Measurements from ENCODE around the gene KRTAP1-4.

KRTAP1-4 gene

GRCh38 chr17:41054025-41054424 is 24.0 kb upstream of the KRTAP1-4 start:
- Histone ChIP-seq H3K9me2 (ENCODE audit: low read depth, low read length) (no peaks in the 10 kb centered on the region), H3K27me3 (ENCODE audit: insufficient read depth, low read length) (0 out of 2 replicates have a peak, but pooled peaks cover 3% of the 10 kb centered on the region), H3K9ac (ENCODE audit: low read length) (no peak overlapping the region), H3K79me2 (ENCODE audit: insufficient read depth, low read length) (no peaks in the 10 kb centered on the region), H3K4me1 (ENCODE audit: insufficient read depth, low read length, severe bottlenecking) (no peaks in the 10 kb centered on the region), H4K20me1 (ENCODE audit: insufficient read depth, low read length) (no peaks in the 10 kb centered on the region), H2AFZ (ENCODE audit: low read length) (no peak overlapping the region), H3K4me3 (ENCODE audit: low read depth, low read length, poor library complexity, severe bottlenecking) (no peak overlapping the region), H3K9me3 (ENCODE audit: low read length) (0 out of 2 replicates have a peak, but pooled peaks cover 2% of the 10 kb centered on the region), H3F3A (ENCODE audit: insufficient read depth, low read length) (no peaks in the 10 kb centered on the region), H3K4me2 (ENCODE audit: low read length) (no peak overlapping the region), H3K27ac (ENCODE audit: low read depth, low read length, poor library complexity, severe bottlenecking) (no peak overlapping the region), H3K36me3 (ENCODE audit: insufficient read depth, low read length) (no peaks in the 10 kb centered on the region)
- TF ChIP-seq EZH2 (IDR thresholded peaks at IDR 0.05; ENCODE audit: borderline replicate concordance, low read length) (no peak), CTCF (IDR thresholded peaks at IDR 0.05; ENCODE audit: low read length) (no peak)

GRCh38 chr17:41052566-41052965 is 22.6 kb upstream of the KRTAP1-4 start:
- TF ChIP-seq EZH2 (IDR thresholded peaks at IDR 0.05; ENCODE audit: borderline replicate concordance, low read length) (no peak), CTCF (IDR thresholded peaks at IDR 0.05; ENCODE audit: low read length) (no peak)
- Histone ChIP-seq H3K79me2 (ENCODE audit: insufficient read depth, low read length) (no peaks in the 10 kb centered on the region), H3K4me3 (ENCODE audit: low read depth, low read length, poor library complexity, severe bottlenecking) (no peak overlapping the region), H3K4me1 (ENCODE audit: insufficient read depth, low read length, severe bottlenecking) (no peaks in the 10 kb centered on the region), H3K36me3 (ENCODE audit: insufficient read depth, low read length) (no peaks in the 10 kb centered on the region), H4K20me1 (ENCODE audit: insufficient read depth, low read length) (no peaks in the 10 kb centered on the region), H2AFZ (ENCODE audit: low read length) (no peak overlapping the region), H3K9ac (ENCODE audit: low read length) (no peak overlapping the region), H3K27me3 (ENCODE audit: insufficient read depth, low read length) (0 out of 2 replicates have a peak, but pooled peaks cover 3% of the 10 kb centered on the region), H3K27ac (ENCODE audit: low read depth, low read length, poor library complexity, severe bottlenecking) (no peak overlapping the region), H3F3A (ENCODE audit: insufficient read depth, low read length) (no peaks in the 10 kb centered on the region), H3K4me2 (ENCODE audit: low read length) (no peak overlapping the region), H3K9me3 (ENCODE audit: low read length) (0 out of 2 replicates have a peak, but pooled peaks cover 2% of the 10 kb centered on the region), H3K9me2 (ENCODE audit: low read depth, low read length) (no peaks in the 10 kb centered on the region)

- no peak overlapping the region for H3K9ac ChIP-seq (ENCODE audit: low read length)
- H3K36me3 ChIP-seq (ENCODE audit: insufficient read depth, low read length) = no peaks in the 10 kb centered on the region
- H3K27ac ChIP-seq (ENCODE audit: low read depth, low read length, poor library complexity, severe bottlenecking) = no peak overlapping the region
- no peaks in the 10 kb centered on the region for H3K4me1 ChIP-seq (ENCODE audit: insufficient read depth, low read length, severe bottlenecking)
- H3K4me2 ChIP-seq (ENCODE audit: low read length) = no peak overlapping the region
- no peak overlapping the region for H3K4me3 ChIP-seq (ENCODE audit: low read depth, low read length, poor library complexity, severe bottlenecking)
- H3K79me2 ChIP-seq (ENCODE audit: insufficient read depth, low read length) = no peaks in the 10 kb centered on the region
- TF ChIP-seq CTCF (IDR thresholded peaks at IDR 0.05; ENCODE audit: low read length) (no peak), EZH2 (IDR thresholded peaks at IDR 0.05; ENCODE audit: borderline replicate concordance, low read length) (no peak)
- H4K20me1 ChIP-seq (ENCODE audit: insufficient read depth, low read length) = no peaks in the 10 kb centered on the region
- no peaks in the 10 kb centered on the region for H3K27me3 ChIP-seq (ENCODE audit: insufficient read depth, low read length)
- no peak overlapping the region for H2AFZ ChIP-seq (ENCODE audit: low read length)
- H3K9me3 ChIP-seq (ENCODE audit: low read length) = 0 out of 2 replicates have a peak, but pooled peaks cover 2% of the 10 kb centered on the region
- no peaks in the 10 kb centered on the region for H3F3A ChIP-seq (ENCODE audit: insufficient read depth, low read length)
- H3K9me2 ChIP-seq (ENCODE audit: low read depth, low read length) = no peaks in the 10 kb centered on the region
These were observed 19.1 kb upstream of the KRTAP1-4 start for GRCh38 chr17:41049110-41049509.
